ENCODE results near the gene SLAMF8.

Gene SLAMF8

GRCh38 chr1:159851407-159851806, 24.7 kb downstream of the SLAMF8 start:
- H3K4me1 Mint-ChIP-seq (ENCODE audit: low read depth): peaks cover 23% of the 10 kb centered on the region
- H3K27me3 Mint-ChIP-seq: no peaks in the 10 kb centered on the region
- no peak overlapping the region for H3K4me3 Mint-ChIP-seq
- H3K36me3 Mint-ChIP-seq: no peaks in the 10 kb centered on the region
- no peaks in the 10 kb centered on the region for H3K9me3 Mint-ChIP-seq (ENCODE audit: low read depth)
- H3K27ac Mint-ChIP-seq: no peak overlapping the region

- Mint-ChIP-seq H3K36me3 (no peaks in the 10 kb centered on the region), H3K27ac (peak overlapping the region; percentile 74), H3K9me3 (ENCODE audit: low read depth) (no peaks in the 10 kb centered on the region), H3K4me3 (peak overlapping the region; percentile 87), H3K4me1 (ENCODE audit: low read depth) (peaks cover 23% of the 10 kb centered on the region), H3K27me3 (no peaks in the 10 kb centered on the region)
Measured at GRCh38 chr1:159853417-159854115, 26.9 kb downstream of the SLAMF8 start.

- Mint-ChIP-seq H3K4me3 (peak overlapping the region; percentile 87), H3K9me3 (ENCODE audit: low read depth) (no peaks in the 10 kb centered on the region), H3K27ac (peak overlapping the region; percentile 74), H3K4me1 (ENCODE audit: low read depth) (peaks cover 23% of the 10 kb centered on the region), H3K27me3 (no peaks in the 10 kb centered on the region), H3K36me3 (no peaks in the 10 kb centered on the region)
Measured at GRCh38 chr1:159854116-159854692, 27.5 kb downstream of the SLAMF8 start.

GRCh38 chr1:159854693-159855192, 28.1 kb downstream of the SLAMF8 start:
- Mint-ChIP-seq H3K4me3 (peak overlapping the region; percentile 87), H3K36me3 (no peaks in the 10 kb centered on the region), H3K27me3 (no peaks in the 10 kb centered on the region), H3K9me3 (ENCODE audit: low read depth) (no peaks in the 10 kb centered on the region), H3K27ac (peak overlapping the region; percentile 31), H3K4me1 (ENCODE audit: low read depth) (peaks cover 23% of the 10 kb centered on the region)

GRCh38 chr1:159855709-159856108, 29.0 kb downstream of the SLAMF8 start:
- Mint-ChIP-seq H3K27ac (no peak overlapping the region), H3K36me3 (no peaks in the 10 kb centered on the region), H3K4me1 (ENCODE audit: low read depth) (peaks cover 23% of the 10 kb centered on the region), H3K27me3 (no peaks in the 10 kb centered on the region), H3K9me3 (ENCODE audit: low read depth) (no peaks in the 10 kb centered on the region), H3K4me3 (peak overlapping the region; percentile 84)

- Mint-ChIP-seq H3K27ac (no peak overlapping the region), H3K9me3 (ENCODE audit: low read depth) (no peaks in the 10 kb centered on the region), H3K4me1 (ENCODE audit: low read depth) (peaks cover 22% of the 10 kb centered on the region), H3K36me3 (no peaks in the 10 kb centered on the region), H3K4me3 (peak overlapping the region; percentile 44), H3K27me3 (no peaks in the 10 kb centered on the region)
Measured at GRCh38 chr1:159856576-159856975, 29.9 kb downstream of the SLAMF8 start.

GRCh38 chr1:159857889-159858288, 31.2 kb downstream of the SLAMF8 start:
- H3K4me1 Mint-ChIP-seq (ENCODE audit: low read depth): peaks cover 21% of the 10 kb centered on the region
- H3K4me3 Mint-ChIP-seq: no peak overlapping the region
- H3K27me3 Mint-ChIP-seq: no peaks in the 10 kb centered on the region
- H3K9me3 Mint-ChIP-seq (ENCODE audit: low read depth): no peaks in the 10 kb centered on the region
- no peaks in the 10 kb centered on the region for H3K36me3 Mint-ChIP-seq
- no peak overlapping the region for H3K27ac Mint-ChIP-seq

GRCh38 chr1:159859767-159860322, 33.2 kb downstream of the SLAMF8 start:
- Mint-ChIP-seq H3K27me3 (no peaks in the 10 kb centered on the region), H3K27ac (no peak overlapping the region), H3K36me3 (no peaks in the 10 kb centered on the region), H3K4me1 (ENCODE audit: low read depth) (peaks cover 10% of the 10 kb centered on the region), H3K9me3 (ENCODE audit: low read depth) (no peaks in the 10 kb centered on the region), H3K4me3 (no peak overlapping the region)

GRCh38 chr1:159860456-159860855, 33.8 kb downstream of the SLAMF8 start:
- no peaks in the 10 kb centered on the region for H3K27me3 Mint-ChIP-seq
- peaks cover 5% of the 10 kb centered on the region for H3K4me1 Mint-ChIP-seq (ENCODE audit: low read depth)
- no peaks in the 10 kb centered on the region for H3K9me3 Mint-ChIP-seq (ENCODE audit: low read depth)
- H3K4me3 Mint-ChIP-seq: no peak overlapping the region
- H3K36me3 Mint-ChIP-seq: no peaks in the 10 kb centered on the region
- no peak overlapping the region for H3K27ac Mint-ChIP-seq

GRCh38 chr1:159861218-159861617, 34.5 kb downstream of the SLAMF8 start:
- no peak overlapping the region for H3K4me3 Mint-ChIP-seq
- H3K36me3 Mint-ChIP-seq: no peaks in the 10 kb centered on the region
- H3K4me1 Mint-ChIP-seq (ENCODE audit: low read depth): peaks cover 5% of the 10 kb centered on the region
- H3K27me3 Mint-ChIP-seq: no peaks in the 10 kb centered on the region
- no peak overlapping the region for H3K27ac Mint-ChIP-seq
- no peaks in the 10 kb centered on the region for H3K9me3 Mint-ChIP-seq (ENCODE audit: low read depth)

GRCh38 chr1:159862031-159862430, 35.4 kb downstream of the SLAMF8 start:
- peaks cover 9% of the 10 kb centered on the region for H3K4me1 Mint-ChIP-seq (ENCODE audit: low read depth)
- H3K9me3 Mint-ChIP-seq (ENCODE audit: low read depth): no peaks in the 10 kb centered on the region
- no peaks in the 10 kb centered on the region for H3K27me3 Mint-ChIP-seq
- H3K36me3 Mint-ChIP-seq: no peaks in the 10 kb centered on the region
- no peak overlapping the region for H3K4me3 Mint-ChIP-seq
- no peak overlapping the region for H3K27ac Mint-ChIP-seq

GRCh38 chr1:159862557-159862956, 35.9 kb downstream of the SLAMF8 start, which contains the start of gene VSIG8:
Gene VSIG8 (minus strand): TSS chr1:159862657. CDS start chr1:159862521, 136 bp downstream.
- no peaks in the 10 kb centered on the region for H3K9me3 Mint-ChIP-seq (ENCODE audit: low read depth)
- H3K4me1 Mint-ChIP-seq (ENCODE audit: low read depth): peaks cover 12% of the 10 kb centered on the region
- no peaks in the 10 kb centered on the region for H3K36me3 Mint-ChIP-seq
- no peaks in the 10 kb centered on the region for H3K27me3 Mint-ChIP-seq
- no peak within 1 kb of the TSS for H3K27ac Mint-ChIP-seq
- no peak within 1 kb of the TSS for H3K4me3 Mint-ChIP-seq

GRCh38 chr1:159864262-159864661, 37.6 kb downstream of the SLAMF8 start:
- Mint-ChIP-seq H3K9me3 (ENCODE audit: low read depth) (no peaks in the 10 kb centered on the region), H3K4me3 (no peak overlapping the region), H3K27ac (no peak overlapping the region), H3K36me3 (no peaks in the 10 kb centered on the region), H3K27me3 (no peaks in the 10 kb centered on the region), H3K4me1 (ENCODE audit: low read depth) (peaks cover 16% of the 10 kb centered on the region)

- Mint-ChIP-seq H3K4me1 (ENCODE audit: low read depth) (peaks cover 20% of the 10 kb centered on the region), H3K27ac (no peak overlapping the region), H3K9me3 (ENCODE audit: low read depth) (no peaks in the 10 kb centered on the region), H3K4me3 (no peak overlapping the region), H3K27me3 (no peaks in the 10 kb centered on the region), H3K36me3 (no peaks in the 10 kb centered on the region)
Measured at GRCh38 chr1:159866066-159866465, 39.4 kb downstream of the SLAMF8 start.

- Mint-ChIP-seq H3K27me3 (no peaks in the 10 kb centered on the region), H3K4me3 (no peak overlapping the region), H3K27ac (no peak overlapping the region), H3K4me1 (ENCODE audit: low read depth) (peaks cover 20% of the 10 kb centered on the region), H3K36me3 (no peaks in the 10 kb centered on the region), H3K9me3 (ENCODE audit: low read depth) (no peaks in the 10 kb centered on the region)
Measured at GRCh38 chr1:159866905-159867663, 40.4 kb downstream of the SLAMF8 start.
